GM21737 (cell line): ENCODE measurements around the gene GM2A.
"Not testable (repeated sequence)": the region's sequence is repeated elsewhere in the genome, so short reads cannot be mapped to it uniquely, and the experiment has no call there.

Experiments
- ATAC-seq: cut with Tn5 transposase; IDR thresholded peaks from one replicate; pipeline ENCODE4 v1.9.1; 2021; ENCODE audit warnings: mild to moderate bottlenecking, moderate library complexity; ENCODE audit not compliant: unreplicated experiment

The GM2A gene

DNA sequence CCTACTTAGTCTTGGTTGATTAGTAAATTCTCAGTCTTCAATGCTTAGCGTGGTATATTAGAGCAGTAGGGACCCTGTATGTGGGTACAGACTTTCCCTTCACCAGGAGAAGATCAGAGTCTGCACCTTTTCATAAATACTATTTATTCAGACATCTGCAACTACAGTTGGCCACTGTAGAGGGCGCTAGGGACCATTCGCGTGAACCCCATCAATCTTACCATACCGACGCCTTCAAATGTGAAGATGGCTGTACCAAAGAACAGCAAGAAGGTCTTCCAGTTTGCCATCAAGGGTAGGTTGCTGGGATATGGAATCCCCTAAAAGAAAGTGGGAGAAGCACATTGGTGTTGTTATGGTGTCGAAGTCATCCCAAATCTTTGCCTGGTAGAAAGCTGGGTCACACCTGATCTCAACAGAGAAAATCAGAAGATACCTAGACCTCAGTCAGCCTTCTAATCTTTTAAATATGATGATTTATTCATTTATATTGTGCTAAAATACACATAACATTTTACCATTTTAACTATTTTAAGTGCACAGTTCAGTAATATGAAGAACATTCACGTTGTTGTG, 31.5 kb downstream of the GM2A start:
- ATAC-seq: no peak

- no peak for ATAC-seq
Measured at GRCh38 chr5:151285683-151286082, 32.7 kb downstream of the GM2A start.

DNA sequence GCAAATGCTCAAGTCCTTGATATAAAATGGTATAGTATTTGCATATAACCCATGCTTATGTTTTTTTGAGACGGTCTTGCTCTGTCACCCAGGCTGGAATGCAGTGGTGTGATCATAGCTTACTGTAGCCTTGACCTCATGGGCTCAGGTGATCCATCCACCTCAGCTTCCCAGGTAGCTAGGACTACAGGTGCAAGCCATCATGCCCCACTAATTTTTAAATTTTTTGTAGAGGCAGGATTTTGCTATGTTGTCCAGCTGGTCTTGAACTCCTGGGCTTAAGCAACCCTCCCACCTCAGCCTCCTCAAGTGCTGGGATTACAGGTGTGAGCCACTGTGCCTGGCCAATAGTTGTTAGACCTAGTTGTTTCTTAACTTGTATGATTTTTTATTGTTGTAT, 33.3 kb downstream of the GM2A start:
- no peak for ATAC-seq

- no peak for ATAC-seq
Measured at GRCh38 chr5:151288180-151288579, 35.2 kb downstream of the GM2A start.

GRCh38 chr5:151293624-151294023, 40.6 kb downstream of the GM2A start:
- no peak for ATAC-seq

DNA sequence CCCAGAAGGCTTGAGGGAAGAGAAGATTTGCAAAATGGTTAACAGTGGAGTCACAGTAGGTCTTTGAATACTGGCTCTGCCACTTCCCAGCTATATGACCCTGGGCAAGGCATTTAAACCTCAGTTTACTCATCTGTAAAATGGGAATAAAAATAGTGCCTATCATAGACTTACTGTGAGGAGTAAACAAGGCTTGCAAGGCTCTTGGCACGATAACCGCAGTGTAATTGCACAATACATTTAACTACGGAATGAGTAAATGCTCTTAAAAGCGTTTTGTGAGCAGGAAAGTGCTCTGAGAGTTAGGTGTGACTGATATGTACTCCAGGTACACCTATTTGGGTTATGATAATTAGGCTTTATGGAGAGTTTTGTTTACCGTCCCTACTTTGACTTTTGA, 42.2 kb downstream of the GM2A start:
- no peak for ATAC-seq

DNA sequence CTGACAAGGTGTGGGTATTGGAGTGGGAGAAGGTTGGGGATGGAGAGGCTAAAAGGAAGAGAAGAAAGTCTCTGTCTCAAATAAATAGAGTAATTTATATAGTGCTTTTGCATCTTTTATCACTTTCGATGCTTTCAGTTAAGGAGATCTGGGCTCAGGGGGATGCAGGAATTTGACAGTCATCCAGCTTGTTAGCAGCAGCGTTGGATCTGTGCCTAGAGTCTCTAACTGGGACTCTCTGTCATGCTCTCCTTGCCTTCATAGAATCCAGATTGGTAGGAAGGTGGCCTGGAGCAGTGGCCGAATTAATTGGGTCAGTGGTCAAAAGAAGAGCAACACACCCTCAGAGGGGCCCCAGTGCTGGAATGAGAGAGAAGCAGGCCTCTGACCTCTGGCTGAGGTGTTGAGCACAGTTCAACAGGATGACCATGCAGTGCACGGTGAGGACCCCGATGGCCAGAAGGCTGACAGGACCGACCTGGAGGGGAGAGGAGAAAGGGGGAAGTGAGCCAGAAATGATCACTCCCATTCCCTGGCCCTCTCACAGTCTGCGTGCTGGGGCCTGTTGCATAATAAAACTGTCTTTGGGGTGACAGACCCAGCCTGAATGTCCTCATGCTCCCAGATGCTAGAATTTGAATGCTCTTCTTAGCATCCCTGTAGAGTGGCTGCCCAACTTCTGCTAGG, 42.9 kb downstream of the GM2A start:
- ATAC-seq: no peak

GRCh38 chr5:151296478-151296830, 43.5 kb downstream of the GM2A start:
- no peak for ATAC-seq

GRCh38 chr5:151296974-151297373, 44.0 kb downstream of the GM2A start:
- ATAC-seq: no peak

GRCh38 chr5:151298063-151298855, 45.3 kb downstream of the GM2A start:
- no peak for ATAC-seq

- ATAC-seq: no peak
Measured at GRCh38 chr5:151303666-151304065, 50.7 kb downstream of the GM2A start, which contains the start of gene SLC36A3. SLC36A3 (minus strand) TSS chr5:151303766; CDS start chr5:151303354, 412 bp downstream.

DNA sequence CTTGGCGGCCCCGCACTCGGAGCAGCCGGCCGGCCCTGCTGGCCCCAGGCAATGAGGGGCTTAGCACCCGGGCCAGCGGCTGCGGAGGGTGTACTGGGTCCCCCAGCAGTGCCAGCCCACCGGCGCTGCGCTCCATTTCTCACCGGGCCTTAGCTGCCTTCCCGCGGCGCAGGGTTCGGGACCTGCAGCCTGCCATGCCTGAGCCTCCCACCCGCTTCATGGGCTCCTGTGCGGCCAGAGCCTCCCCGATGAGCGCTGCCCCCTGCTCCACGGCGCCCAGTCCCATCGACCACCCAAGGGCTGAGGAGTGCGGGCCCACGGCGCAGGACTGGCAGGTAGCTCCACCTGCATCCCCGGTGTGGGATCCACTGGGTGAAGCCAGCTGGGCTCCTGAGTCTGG, 56.3 kb downstream of the GM2A start:
- ATAC-seq: not testable (repeated sequence)

DNA sequence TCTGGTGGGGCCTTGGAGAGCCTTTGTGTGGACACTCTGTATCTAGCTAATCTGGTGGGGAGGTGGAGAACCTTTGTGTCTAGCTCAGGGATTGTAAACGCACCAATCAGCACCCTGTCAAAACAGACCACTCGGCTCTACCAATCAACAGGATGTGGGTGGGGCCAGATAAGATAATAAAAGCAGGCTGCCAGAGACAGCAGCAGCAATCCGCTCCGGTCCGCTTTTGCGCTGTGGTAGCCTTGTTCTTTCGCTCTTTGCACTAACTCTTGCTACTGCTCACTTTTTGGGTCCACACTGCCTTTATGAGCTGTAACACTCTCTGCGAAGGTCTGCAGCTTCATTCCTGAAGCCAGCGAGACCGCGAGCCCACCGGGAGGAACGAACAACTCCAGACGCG, 56.8 kb downstream of the GM2A start:
- not testable (repeated sequence) for ATAC-seq

GRCh38 chr5:151310932-151311331, 57.9 kb downstream of the GM2A start:
- ATAC-seq: no peak

GRCh38 chr5:151312756-151313324, 59.9 kb downstream of the GM2A start:
- ATAC-seq: no peak

DNA sequence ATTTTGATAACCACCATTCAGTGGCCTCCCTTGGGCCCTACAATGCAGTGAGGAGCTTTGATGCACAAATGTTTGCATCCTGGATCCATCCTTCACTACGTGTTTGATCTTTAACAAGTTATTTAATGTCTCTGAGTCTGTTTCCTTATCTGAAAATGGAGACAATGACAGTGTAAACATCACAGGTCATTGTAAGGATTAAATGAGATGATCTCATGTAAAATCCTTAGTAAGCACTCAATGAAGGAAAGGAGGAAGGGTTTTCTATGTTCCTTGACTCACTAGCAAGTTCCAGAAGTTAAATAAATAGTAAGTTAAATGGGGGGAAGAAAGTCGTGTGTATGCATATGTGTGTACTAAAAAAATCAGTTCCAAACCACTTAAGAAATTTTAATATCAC, 60.4 kb downstream of the GM2A start:
- no peak for ATAC-seq

GRCh38 chr5:151315998-151316597, 63.1 kb downstream of the GM2A start:
- peak; percentile 74 for ATAC-seq

GRCh38 chr5:151317871-151318270, 64.9 kb downstream of the GM2A start:
- no peak for ATAC-seq

GRCh38 chr5:151318850-151319732, 66.1 kb downstream of the GM2A start:
- ATAC-seq: peak; percentile 75
